ENCODE measurements around the gene S100A1.
"Not testable (repeated sequence)": the region's sequence is repeated elsewhere in the genome, so short reads cannot be mapped to it uniquely, and the experiment has no call there.

The S100A1 gene

GRCh38 chr1:153648000-153648643 is 19.9 kb downstream of the S100A1 start:
- Mint-ChIP-seq H3K9me3 (no peaks in the 10 kb centered on the region), H3K27me3 (ENCODE audit: low read depth) (no peaks in the 10 kb centered on the region), H3K4me3 (no peak overlapping the region), H3K36me3 (ENCODE audit: low read depth) (peaks cover 43% of the 10 kb centered on the region), H3K4me1 (ENCODE audit: low read depth) (peaks cover 37% of the 10 kb centered on the region), H3K27ac (no peak overlapping the region)

DNA sequence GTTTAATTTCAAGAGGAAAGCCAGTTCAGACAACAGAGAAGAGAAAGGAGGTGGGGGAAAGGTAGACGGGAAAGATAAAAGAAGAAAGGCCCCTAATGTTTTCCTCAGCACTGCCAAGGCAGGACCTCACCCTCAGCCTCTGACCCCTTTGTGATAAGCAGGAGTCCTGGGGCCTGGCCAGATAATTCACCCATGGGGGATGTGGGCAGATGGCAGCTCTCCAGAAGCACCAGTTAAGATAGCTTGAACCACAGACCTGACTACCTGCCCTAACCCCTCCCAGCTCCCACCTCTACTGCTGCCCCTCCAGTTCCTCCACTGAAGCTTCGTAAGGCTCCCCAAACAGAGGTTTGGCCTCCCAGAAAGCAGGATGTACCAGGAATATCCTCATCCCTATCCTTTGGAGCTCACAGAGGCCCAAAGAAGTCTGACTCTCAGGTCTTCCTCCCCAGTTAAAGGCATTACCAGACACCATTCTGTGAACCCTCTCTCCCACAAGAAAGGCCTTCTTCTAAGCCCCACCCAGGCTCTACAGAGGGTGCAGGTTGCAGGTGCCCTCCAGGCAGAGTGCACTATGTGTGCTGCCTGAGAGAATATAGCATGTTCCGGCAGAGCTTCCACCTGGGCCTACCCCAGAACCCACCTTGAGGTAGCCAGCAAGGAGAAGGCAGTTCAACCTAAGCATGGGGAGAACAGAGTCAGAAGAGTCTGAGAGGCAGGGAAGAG is 21.1 kb downstream of the S100A1 start:
- H3K36me3 Mint-ChIP-seq (ENCODE audit: low read depth), result peaks cover 31% of the 10 kb centered on the region
- H3K9me3 Mint-ChIP-seq, result no peaks in the 10 kb centered on the region
- H3K27ac Mint-ChIP-seq, result peak overlapping the region; percentile 67
- H3K4me3 Mint-ChIP-seq, result no peak overlapping the region
- peaks cover 27% of the 10 kb centered on the region for H3K4me1 Mint-ChIP-seq (ENCODE audit: low read depth)
- no peaks in the 10 kb centered on the region for H3K27me3 Mint-ChIP-seq (ENCODE audit: low read depth)

DNA sequence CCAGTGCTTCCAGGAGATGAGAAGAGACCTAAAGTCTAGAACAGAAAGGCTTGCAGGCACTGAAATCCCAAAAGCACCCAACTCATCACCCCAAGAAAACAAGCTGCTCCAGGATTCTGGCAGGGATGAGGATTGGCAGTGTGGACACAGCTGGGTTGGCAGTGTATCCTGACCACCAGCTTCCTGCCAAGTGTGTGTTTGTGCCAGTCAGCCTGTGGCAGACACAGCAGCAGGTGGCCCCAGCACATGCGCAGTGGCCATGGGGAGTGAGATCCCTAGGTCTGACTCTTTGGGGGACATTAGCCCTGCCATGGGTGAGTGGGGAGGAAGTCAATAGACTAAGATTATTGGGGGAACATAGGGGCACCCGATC is 21.6 kb downstream of the S100A1 start:
- H3K4me1 Mint-ChIP-seq (ENCODE audit: low read depth), result peaks cover 25% of the 10 kb centered on the region
- H3K9me3 Mint-ChIP-seq, result no peaks in the 10 kb centered on the region
- H3K27ac Mint-ChIP-seq, result peak overlapping the region; percentile 67
- no peak overlapping the region for H3K4me3 Mint-ChIP-seq
- H3K27me3 Mint-ChIP-seq (ENCODE audit: low read depth), result no peaks in the 10 kb centered on the region
- H3K36me3 Mint-ChIP-seq (ENCODE audit: low read depth), result peaks cover 25% of the 10 kb centered on the region

- no peaks in the 10 kb centered on the region for H3K27me3 Mint-ChIP-seq (ENCODE audit: low read depth)
- H3K9me3 Mint-ChIP-seq, result no peaks in the 10 kb centered on the region
- peaks cover 8% of the 10 kb centered on the region for H3K36me3 Mint-ChIP-seq (ENCODE audit: low read depth)
- H3K27ac Mint-ChIP-seq, result no peak overlapping the region
- no peak overlapping the region for H3K4me3 Mint-ChIP-seq
- peaks cover 16% of the 10 kb centered on the region for H3K4me1 Mint-ChIP-seq (ENCODE audit: low read depth)
Observed at GRCh38 chr1:153651771-153652170, 23.5 kb downstream of the S100A1 start.

GRCh38 chr1:153652805-153653500 is 24.7 kb downstream of the S100A1 start:
- peaks cover 14% of the 10 kb centered on the region for H3K4me1 Mint-ChIP-seq (ENCODE audit: low read depth)
- H3K36me3 Mint-ChIP-seq (ENCODE audit: low read depth), result no peaks in the 10 kb centered on the region
- H3K27ac Mint-ChIP-seq, result no peak overlapping the region
- no peaks in the 10 kb centered on the region for H3K27me3 Mint-ChIP-seq (ENCODE audit: low read depth)
- H3K9me3 Mint-ChIP-seq, result no peaks in the 10 kb centered on the region
- no peak overlapping the region for H3K4me3 Mint-ChIP-seq

GRCh38 chr1:153655333-153655732 is 27.1 kb downstream of the S100A1 start:
- no peak overlapping the region for H3K27ac Mint-ChIP-seq
- no peaks in the 10 kb centered on the region for H3K9me3 Mint-ChIP-seq
- H3K36me3 Mint-ChIP-seq (ENCODE audit: low read depth), result no peaks in the 10 kb centered on the region
- no peaks in the 10 kb centered on the region for H3K27me3 Mint-ChIP-seq (ENCODE audit: low read depth)
- H3K4me3 Mint-ChIP-seq, result no peak overlapping the region
- peaks cover 14% of the 10 kb centered on the region for H3K4me1 Mint-ChIP-seq (ENCODE audit: low read depth)

- Mint-ChIP-seq H3K4me1 (ENCODE audit: low read depth) (peaks cover 16% of the 10 kb centered on the region), H3K36me3 (ENCODE audit: low read depth) (peaks cover 15% of the 10 kb centered on the region), H3K9me3 (no peaks in the 10 kb centered on the region), H3K27ac (peak within 1 kb of the TSS; percentile 76), H3K27me3 (ENCODE audit: low read depth) (no peaks in the 10 kb centered on the region), H3K4me3 (peak within 1 kb of the TSS; percentile 93)
Observed at GRCh38 chr1:153658400-153659174, 30.4 kb downstream of the S100A1 start, which contains the start of gene SNAPIN. Gene SNAPIN (plus strand): TSS chr1:153658703. CDS start chr1:153658744, 41 bp downstream.

- Mint-ChIP-seq H3K27ac (peak overlapping the region; percentile 76), H3K4me3 (peak overlapping the region; percentile 93), H3K36me3 (ENCODE audit: low read depth) (peaks cover 20% of the 10 kb centered on the region), H3K4me1 (ENCODE audit: low read depth) (peaks cover 16% of the 10 kb centered on the region), H3K27me3 (ENCODE audit: low read depth) (no peaks in the 10 kb centered on the region), H3K9me3 (no peaks in the 10 kb centered on the region)
Observed at GRCh38 chr1:153659175-153659534, 30.9 kb downstream of the S100A1 start.

- H3K4me1 Mint-ChIP-seq (ENCODE audit: low read depth), result peaks cover 16% of the 10 kb centered on the region
- H3K9me3 Mint-ChIP-seq, result no peaks in the 10 kb centered on the region
- H3K27me3 Mint-ChIP-seq (ENCODE audit: low read depth), result no peaks in the 10 kb centered on the region
- peak overlapping the region; percentile 93 for H3K4me3 Mint-ChIP-seq
- H3K36me3 Mint-ChIP-seq (ENCODE audit: low read depth), result peaks cover 23% of the 10 kb centered on the region
- peak overlapping the region; percentile 59 for H3K27ac Mint-ChIP-seq
Observed at GRCh38 chr1:153659656-153660055, 31.4 kb downstream of the S100A1 start.

DNA sequence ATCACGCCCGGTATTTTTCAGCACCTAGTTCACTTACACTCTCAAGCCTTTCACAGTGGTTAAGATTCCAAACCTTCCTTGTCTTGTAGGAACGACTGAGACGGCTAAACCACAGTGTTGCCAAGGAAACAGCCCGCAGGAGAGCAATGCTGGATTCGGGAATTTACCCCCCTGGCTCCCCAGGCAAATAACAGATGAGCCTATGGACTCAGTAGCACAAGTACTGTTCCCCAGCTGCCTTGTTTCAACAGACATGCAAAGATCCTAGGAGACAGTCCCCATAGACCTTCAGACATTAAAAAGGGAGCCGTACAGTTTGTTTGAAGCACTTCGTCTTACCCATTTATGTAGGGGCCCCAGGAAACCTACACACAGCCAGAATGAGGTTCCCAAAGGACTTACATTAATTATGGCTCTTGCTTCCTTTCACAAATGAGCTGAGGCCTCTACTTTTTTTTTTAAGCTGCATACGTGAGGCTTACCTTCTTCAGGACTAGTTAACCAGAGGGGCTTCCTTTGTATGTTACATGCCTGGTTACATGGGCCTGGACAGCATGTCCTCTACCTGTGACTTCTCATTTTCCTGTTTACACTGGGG is 33.0 kb downstream of the S100A1 start:
- Mint-ChIP-seq H3K4me1 (ENCODE audit: low read depth) (peaks cover 18% of the 10 kb centered on the region), H3K9me3 (no peaks in the 10 kb centered on the region), H3K4me3 (peak overlapping the region; percentile 28), H3K27me3 (ENCODE audit: low read depth) (no peaks in the 10 kb centered on the region), H3K36me3 (ENCODE audit: low read depth) (peaks cover 32% of the 10 kb centered on the region), H3K27ac (no peak overlapping the region)

- H3K36me3 Mint-ChIP-seq (ENCODE audit: low read depth), result peaks cover 39% of the 10 kb centered on the region
- H3K27me3 Mint-ChIP-seq (ENCODE audit: low read depth), result no peaks in the 10 kb centered on the region
- H3K9me3 Mint-ChIP-seq, result no peaks in the 10 kb centered on the region
- no peak overlapping the region for H3K27ac Mint-ChIP-seq
- peaks cover 16% of the 10 kb centered on the region for H3K4me1 Mint-ChIP-seq (ENCODE audit: low read depth)
- no peak overlapping the region for H3K4me3 Mint-ChIP-seq
Observed at GRCh38 chr1:153662269-153662668, 34.0 kb downstream of the S100A1 start.

GRCh38 chr1:153663211-153663610 is 35.0 kb downstream of the S100A1 start:
- H3K4me1 Mint-ChIP-seq (ENCODE audit: low read depth), result peaks cover 18% of the 10 kb centered on the region
- H3K36me3 Mint-ChIP-seq (ENCODE audit: low read depth), result peaks cover 48% of the 10 kb centered on the region
- no peak overlapping the region for H3K4me3 Mint-ChIP-seq
- H3K27ac Mint-ChIP-seq, result no peak overlapping the region
- no peaks in the 10 kb centered on the region for H3K9me3 Mint-ChIP-seq
- no peaks in the 10 kb centered on the region for H3K27me3 Mint-ChIP-seq (ENCODE audit: low read depth)

DNA sequence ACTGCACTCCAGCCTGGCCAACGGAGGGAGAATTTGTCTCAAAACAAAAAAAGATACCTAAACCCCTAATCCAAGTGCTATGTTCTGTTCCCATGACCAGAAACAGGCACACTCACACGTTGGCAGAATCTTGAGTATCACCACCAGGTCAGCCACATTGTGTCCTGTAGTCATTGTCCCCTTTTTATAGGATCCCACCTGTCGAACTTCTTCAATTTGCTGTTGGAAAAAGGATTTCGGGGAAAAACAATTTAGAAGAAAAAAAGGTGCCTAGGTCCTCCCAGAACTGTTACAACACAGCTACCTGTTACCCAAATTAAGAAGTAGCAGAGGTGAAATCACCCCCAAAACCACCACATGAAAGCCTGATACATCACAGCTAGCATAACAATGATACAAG is 39.2 kb downstream of the S100A1 start:
- Mint-ChIP-seq H3K9me3 (no peaks in the 10 kb centered on the region), H3K4me3 (no peak overlapping the region), H3K4me1 (ENCODE audit: low read depth) (peaks cover 24% of the 10 kb centered on the region), H3K27ac (no peak overlapping the region), H3K36me3 (ENCODE audit: low read depth) (peaks cover 51% of the 10 kb centered on the region), H3K27me3 (ENCODE audit: low read depth) (no peaks in the 10 kb centered on the region)

- H3K4me3 Mint-ChIP-seq, result not testable (repeated sequence)
- peaks cover 24% of the 10 kb centered on the region for H3K4me1 Mint-ChIP-seq (ENCODE audit: low read depth)
Observed at GRCh38 chr1:153668672-153669071, 40.4 kb downstream of the S100A1 start.

More at GRCh38 chr1:153668672-153669071, 40.4 kb downstream of the S100A1 start:
- H3K27ac Mint-ChIP-seq; H3K27me3 Mint-ChIP-seq (ENCODE audit: low read depth); H3K9me3 Mint-ChIP-seq: not testable (repeated sequence)
- peaks cover 47% of the 10 kb centered on the region for H3K36me3 Mint-ChIP-seq (ENCODE audit: low read depth)
